Pancreas (tissue), 10 donors: ENCODE measurements around the gene DCP1B. TPM values are rescaled to one million over a fixed set of nuclear protein-coding genes. Genes with fewer than 3 reads are reported as not detected.

ENCODE experiments used
- ATAC-seq, 4 donors: fragments of 200-7000 bp; cut with Tn5 transposase; one replicate each; pipeline versions ENCODE4 v1.8.0 to v1.9.1; 2020; ENCODE audit warnings: mild to moderate bottlenecking in 4 of 4, moderate library complexity in 4 of 4
- DNase-seq, 6 donors: peaks; one replicate each; pipeline ENCODE4 v3.0.0-alpha.2; 2020
- FAIRE-seq: peaks from 2 replicates; lab custom pipeline; 2012; peaks lifted over from hg19 to GRCh38; lab: Jason Lieb, UNC
- H3K27ac ChIP-seq, 4 donors: fragments of 200-600 bp; sonication (generic); 1 replicate in 3 of 4; 2 replicates in 1 of 4; pipeline versions ENCODE4 v1.5.0 to v1.8.0; 2020
- H3K27me3 ChIP-seq, 4 donors: fragments of 200-600 bp; one replicate each; pipeline ENCODE4 v1.8.0; 2021
- H3K36me3 ChIP-seq, 3 donors: fragments of 200-600 bp; sonication (generic) in 1 of 3; one replicate each; pipeline versions ENCODE4 v1.5.0 to v1.8.0; 2020 to 2021
- H3K4me1 ChIP-seq, 3 donors: fragments of 200-600 bp; one replicate each; pipeline ENCODE4 v1.8.0; 2021
- H3K4me3 ChIP-seq, 4 donors: fragments of 200-600 bp; sonication (generic) in 2 of 4; one replicate each; pipeline versions ENCODE4 v1.5.0 to v1.8.0; 2020 to 2021
- H3K9me3 ChIP-seq, 4 donors: fragments of 200-600 bp; one replicate each; pipeline ENCODE4 v1.8.0; 2021
- CTCF ChIP-seq, 4 donors: fragments of 200-600 bp; sonication (generic) in 3 of 4; IDR thresholded peaks; one replicate each; pipeline versions ENCODE4 v1.5.0 to v1.8.0; 2021; ENCODE audit warnings: antibody characterized with exemption in 4 of 4
- WGBS, 2 donors: extraction: QIAGEN DNeasy Blood & Tissue Kit; methylation state at CpG; one replicate each; pipeline ENCODE4 v1.1.7; 2013; 5-methylcytosine and 5-hydroxymethylcytosine counted together
- intact Hi-C, 3 donors: fragments of 100-400 bp; cut with DNase I; formaldehyde crosslinking; loops; one replicate each; pipeline versions ENCODE4 v1.11.1 to v1.14.2; 2022
- polyA plus RNA-seq, 2 donors: library from polyadenylated mRNA; stranded (reverse); fragments of 200-250 nt; gene quantifications; one replicate each; pipeline ENCODE4 v1.2.3, GENCODE V29; 2013
- total RNA-seq, 6 donors: library from RNA; stranded (reverse); fragmentation: NEBNext Ultra II Directional in 4 of 6; extraction: Animal tissue kit (Norgen Biotek cat#: 25700) in 4 of 6; gene quantifications; one replicate each; pipeline versions ENCODE4 v1.2.1 to v1.2.4, GENCODE V29; 2021 to 2023
- donor health status: healthy with polysubstance abuse.
- donor health status: DM: no; HTN: no; CAD: no; lungs with moderate emphysema.
- donor health status: DM: no; HTN: no; CAD: no.
- donor health status: control.
- donor health status: control.
- donor health status: Bipolar disorder and iron deficiency.
- donor health status: DM: yes; HTN: yes; CAD: no.
- donor health status: DM: no; HTN: no; CAD: no.
- donor health status: DM: no; HTN: no; CAD: no.
- donor health status: DM: yes; HTN: yes; CAD: no.

The DCP1B gene
- total and polyA plus RNA-seq, 8 donors: 3.4 to 7.5 (median 6.6) TPM

GRCh38 chr12:2013527-2014223, 9.4 kb upstream of the DCP1B start:
- Histone ChIP-seq H3K27ac (peak overlapping the region in 1 of 4 donors; percentile 26), H3K9me3 (no peaks in the 10 kb centered on the region), H3K36me3 (no peaks in the 10 kb centered on the region), H3K4me1 (no peaks in the 10 kb centered on the region), H3K4me3 (no peak overlapping the region), H3K27me3 (no peaks in the 10 kb centered on the region)
- intact Hi-C loops: no loop called here
- no peak for TF ChIP-seq CTCF (IDR thresholded peaks at IDR 0.05)
- FAIRE-seq: no peak
- peak in 3 of 4 donors; percentile 78 to 85 (median 83) for ATAC-seq
- 45 to 52% methylated on average over 4 of the region's 4 CpGs for WGBS, 2 donors
- DNase-seq: no peak

GRCh38 chr12:2013086-2013485, 8.8 kb upstream of the DCP1B start:
- Histone ChIP-seq H3K4me3 (no peak overlapping the region), H3K27me3 (no peaks in the 10 kb centered on the region), H3K27ac (peak overlapping the region in 1 of 4 donors; percentile 26), H3K4me1 (no peaks in the 10 kb centered on the region), H3K36me3 (no peaks in the 10 kb centered on the region), H3K9me3 (no peaks in the 10 kb centered on the region)
- ATAC-seq: no peak
- no peak for TF ChIP-seq CTCF (IDR thresholded peaks at IDR 0.05)
- intact Hi-C loops: no loop called here
- DNase-seq: no peak
- no peak for FAIRE-seq
- WGBS, 2 donors: 81 to 88% methylated on average over 3 of the region's 3 CpGs

GRCh38 chr12:2011643-2012607, 7.7 kb upstream of the DCP1B start:
- Histone ChIP-seq H3K27ac (no peak overlapping the region), H3K36me3 (no peaks in the 10 kb centered on the region), H3K27me3 (no peaks in the 10 kb centered on the region), H3K4me1 (no peaks in the 10 kb centered on the region), H3K4me3 (no peak overlapping the region), H3K9me3 (no peaks in the 10 kb centered on the region)
- FAIRE-seq (no peak), DNase-seq (no peak), ATAC-seq (peak in 2 of 4 donors; percentile 61 to 68)
- TF ChIP-seq CTCF (IDR thresholded peaks at IDR 0.05): no peak
- WGBS, 2 donors: 59 to 66% methylated on average over 7 of the region's 7 CpGs
- intact Hi-C loops: no loop called here

GRCh38 chr12:2009623-2010022, 5.4 kb upstream of the DCP1B start:
- Histone ChIP-seq H3K9me3 (no peaks in the 10 kb centered on the region), H3K27me3 (no peaks in the 10 kb centered on the region), H3K4me3 (no peak overlapping the region), H3K36me3 (no peaks in the 10 kb centered on the region), H3K27ac (no peak overlapping the region), H3K4me1 (no peaks in the 10 kb centered on the region)
- intact Hi-C loops: no loop called here
- TF ChIP-seq CTCF (IDR thresholded peaks at IDR 0.05): no peak
- FAIRE-seq (no peak), DNase-seq (no peak), ATAC-seq (peak in 2 of 4 donors; percentile 54 to 55)
- WGBS, 2 donors: 36 to 41% methylated on average over 1 of the region's 1 CpG
